ENCODE results near the gene KCNK5.

GRCh38 chr6:39273406-39273821, 44.1 kb upstream of the KCNK5 start:
- TF ChIP-seq POLR2AphosphoS5 (IDR thresholded peaks at IDR 0.05; ENCODE audit: borderline replicate concordance, low read depth, low read length) (no peak), EZH2 (IDR thresholded peaks at IDR 0.05) (no peak)
